Neural cell (in vitro differentiated cells): ENCODE data around the gene RINT1. TPM values are rescaled to one million over a fixed set of nuclear protein-coding genes. Genes with fewer than 3 reads are reported as not detected.

Source experiments
- H2AFZ ChIP-seq: fragments of 200-600, 300-800 bp; sonication (generic), shearing (Covaris generic); 2 replicates; pipeline ENCODE4 v1.6.0; 2014; ENCODE audit warnings: low read depth, mild to moderate bottlenecking, antibody characterized with exemption, low read length, moderate library complexity
- H3F3A ChIP-seq: fragments of 200-600 bp; shearing (Covaris generic); 2 replicates; pipeline ENCODE4 v1.6.1; 2016; ENCODE audit warnings: mild to moderate bottlenecking, moderate library complexity, mixed read lengths, antibody characterized with exemption, low read length; ENCODE audit not compliant: insufficient read depth, poor library complexity, severe bottlenecking
- H3K27ac ChIP-seq: fragments of 200-600, 300-800 bp; sonication (generic), shearing (Covaris generic); 2 replicates; pipeline ENCODE4 v1.5.1; 2014; ENCODE audit warnings: mild to moderate bottlenecking, low read length, moderate library complexity
- H3K27me3 ChIP-seq: fragments of 300-800, 200-600 bp; sonication (generic), shearing (Covaris generic); 2 replicates; pipeline ENCODE4 v1.6.0; 2014; ENCODE audit warnings: mild to moderate bottlenecking, low read depth, low read length, moderate library complexity; ENCODE audit not compliant: insufficient read depth
- H3K36me3 ChIP-seq: fragments of 300-800, 200-600 bp; sonication (generic), shearing (Covaris generic); 2 replicates; pipeline ENCODE4 v1.5.1; 2014; ENCODE audit warnings: mild to moderate bottlenecking, antibody characterized with exemption, low read length, moderate library complexity; ENCODE audit not compliant: insufficient read depth
- H3K4me2 ChIP-seq: fragments of 300-800, 200-600 bp; sonication (generic), shearing (Covaris generic); 2 replicates; pipeline ENCODE4 v1.6.0; 2014; ENCODE audit warnings: mild to moderate bottlenecking, low read length
- H3K4me3 ChIP-seq: fragments of 300-800, 200-600 bp; sonication (generic), shearing (Covaris generic); 2 replicates; pipeline ENCODE4 v1.5.1; 2014; ENCODE audit warnings: mild to moderate bottlenecking, low read length, moderate library complexity
- H3K79me2 ChIP-seq: fragments of 200-600 bp; shearing (Covaris generic); replicated peaks from 2 replicates; pipeline ENCODE4 v1.6.0; 2014; ENCODE audit warnings: mild to moderate bottlenecking, low read length, moderate library complexity; ENCODE audit not compliant: insufficient read depth
- H3K9ac ChIP-seq: fragments of 300-800, 200-600 bp; sonication (generic), shearing (Covaris generic); 2 replicates; pipeline ENCODE4 v1.6.1; 2016; ENCODE audit warnings: mild to moderate bottlenecking, low read length, mixed read lengths
- H3K9me2 ChIP-seq: fragments of 200-600 bp; shearing (Covaris generic); 2 replicates; pipeline ENCODE4 v1.6.1; 2016; ENCODE audit warnings: mild to moderate bottlenecking, low read length, mixed read lengths; ENCODE audit not compliant: insufficient read depth
- H3K9me3 ChIP-seq: fragments of 200-600, 300-800 bp; sonication (generic), shearing (Covaris generic); 2 replicates; pipeline ENCODE4 v1.6.1; 2016; ENCODE audit warnings: mild to moderate bottlenecking, mixed run types, low read length, moderate library complexity, mixed read lengths
- H4K20me1 ChIP-seq: fragments of 200-600 bp; shearing (Covaris generic); 2 replicates; pipeline ENCODE4 v1.6.1; 2016; ENCODE audit warnings: mild to moderate bottlenecking, mixed run types; ENCODE audit not compliant: insufficient read depth
- CTCF ChIP-seq: fragments of 450-650 bp; IDR thresholded peaks from 2 replicates; pipeline ENCODE4 v1.5.1; 2014; ENCODE audit warnings: antibody characterized with exemption, mild to moderate bottlenecking, moderate library complexity; ENCODE audit not compliant: poor library complexity, severe bottlenecking
- EP300 ChIP-seq: fragments of 450-650 bp; conservative IDR thresholded peaks from 2 replicates; pipeline ENCODE4 v1.6.1; 2014; ENCODE audit warnings: antibody characterized with exemption, mild to moderate bottlenecking, moderate library complexity; ENCODE audit not compliant: poor library complexity, severe bottlenecking
- EZH2 ChIP-seq: fragments of 200-600, 300-800 bp; shearing (Covaris generic), sonication (generic); IDR thresholded peaks from 2 replicates; pipeline ENCODE4 v1.6.1; 2014; ENCODE audit warnings: antibody characterized with exemption, low read length, borderline replicate concordance, mild to moderate bottlenecking; ENCODE audit not compliant: insufficient read depth, poor library complexity, severe bottlenecking
- MXI1 ChIP-seq: fragments of 450-650 bp; conservative IDR thresholded peaks from 2 replicates; pipeline ENCODE4 v1.6.1; 2014; ENCODE audit warnings: antibody characterized with exemption, mild to moderate bottlenecking; ENCODE audit not compliant: poor library complexity, severe bottlenecking
- POLR2AphosphoS5 ChIP-seq: IDR thresholded peaks from 2 replicates; pipeline ENCODE4 v1.6.1; 2012
- RAD21 ChIP-seq: fragments of 450-650 bp; conservative IDR thresholded peaks from 2 replicates; pipeline ENCODE4 v1.6.1; 2014; ENCODE audit warnings: antibody characterized with exemption, mild to moderate bottlenecking, moderate library complexity
- REST ChIP-seq: IDR thresholded peaks from 2 replicates; pipeline ENCODE4 v1.6.1; 2012; ENCODE audit warnings: borderline replicate concordance
- SMC3 ChIP-seq: fragments of 450-650 bp; conservative IDR thresholded peaks from 2 replicates; pipeline ENCODE4 v1.6.1; 2014; ENCODE audit warnings: antibody characterized with exemption, mild to moderate bottlenecking, moderate library complexity; ENCODE audit not compliant: poor library complexity
- TAF1 ChIP-seq: IDR thresholded peaks from 2 replicates; pipeline ENCODE4 v1.6.1; 2012; ENCODE audit warnings: low read depth
- polyA plus RNA-seq: library from polyadenylated mRNA; depleted of rRNA; stranded (reverse); fragments of >200 nt; gene quantifications from 2 replicates; pipeline ENCODE4 v1.2.3, GENCODE V29; 2014

The RINT1 gene
- polyA plus RNA-seq, 1 donor from 2014 or later = 8.6 TPM

GRCh38 chr7:105530126-105530525 lies 1.9 kb upstream of the RINT1 start:
- H3K79me2 ChIP-seq = peaks cover 15% of the 10 kb centered on the region
- H4K20me1 ChIP-seq = peaks cover 4% of the 10 kb centered on the region
- no peak for TF ChIP-seq TAF1
- TF ChIP-seq RAD21 = no peak
- no peak for TF ChIP-seq SMC3
- TF ChIP-seq MXI1 = no peak
- no peak for TF ChIP-seq CTCF
- no peak for TF ChIP-seq REST
- TF ChIP-seq POLR2AphosphoS5 = no peak
- TF ChIP-seq EP300 = no peak
- TF ChIP-seq EZH2 = no peak
- H3K9me3 ChIP-seq = no peaks in the 10 kb centered on the region
- no peak overlapping the region for H3K9ac ChIP-seq
- H3K27me3 ChIP-seq = no peaks in the 10 kb centered on the region
- no peaks in the 10 kb centered on the region for H3F3A ChIP-seq
- H3K27ac ChIP-seq = no peak overlapping the region
- no peak overlapping the region for H2AFZ ChIP-seq
- H3K4me3 ChIP-seq = no peak overlapping the region
- H3K9me2 ChIP-seq = no peaks in the 10 kb centered on the region
- H3K4me2 ChIP-seq = no peak overlapping the region
- H3K36me3 ChIP-seq = no peaks in the 10 kb centered on the region

- Histone ChIP-seq H3K36me3 (no peaks in the 10 kb centered on the region), H3F3A (no peaks in the 10 kb centered on the region), H3K9me2 (no peaks in the 10 kb centered on the region), H3K4me3 (no peak overlapping the region), H3K27me3 (no peaks in the 10 kb centered on the region), H3K27ac (no peak overlapping the region), H3K9ac (no peak overlapping the region), H3K79me2 (peaks cover 15% of the 10 kb centered on the region), H3K9me3 (no peaks in the 10 kb centered on the region), H4K20me1 (peaks cover 4% of the 10 kb centered on the region), H2AFZ (no peak overlapping the region), H3K4me2 (no peak overlapping the region)
- no peak for TF ChIP-seq CTCF
- TF ChIP-seq SMC3 = no peak
- no peak for TF ChIP-seq MXI1
- TF ChIP-seq RAD21 = no peak
- no peak for TF ChIP-seq TAF1
- no peak for TF ChIP-seq REST
- no peak for TF ChIP-seq EZH2
- TF ChIP-seq EP300 = no peak
- no peak for TF ChIP-seq POLR2AphosphoS5
Measured at GRCh38 chr7:105530546-105530945, 1.5 kb upstream of the RINT1 start.
